HepG2 (cell line): ENCODE measurements around the gene PCBP1. TPM values are rescaled to one million over a fixed set of nuclear protein-coding genes. Genes with fewer than 3 reads are reported as not detected.

Source experiments
- ATAC-seq: fragments of 200-7000 bp; cut with Tn5 transposase; 3 replicates; pipeline ENCODE4 v1.9.1; 2020; ENCODE audit warnings: mild to moderate bottlenecking, moderate library complexity
- BruUV-seq: library from RNA; stranded (reverse); fragments of 400-500 nt; replicated peaks from 2 replicates; lab custom pipeline; 2021; lab: Mats Ljungman, UMichigan
- CTCF ChIA-PET: fragments of 300-600 bp; formaldehyde crosslinking; extraction: SDS; loops from one replicate; lab custom pipeline; 2021; ENCODE audit warnings: low total read pairs, inconsistent platforms, low intra/inter-chr PET ratio; lab: Yijun Ruan, JAX
- POLR2A ChIA-PET: fragments of 350-600 bp; sonication (Branson Sonifier 250); formaldehyde crosslinking; loops from one replicate; lab custom pipeline; 2020; ENCODE audit warnings: antibody characterized with exemption, inconsistent platforms; lab: Yijun Ruan, JAX
- DNase-seq: peaks from one replicate; pipeline ENCODE4 v3.0.0-alpha.2; 2015; ENCODE audit warnings: low spot score
- FAIRE-seq: peaks from 3 replicates; lab custom pipeline; 2011; peaks lifted over from hg19 to GRCh38; lab: Jason Lieb, UNC
- H2AFZ ChIP-seq: one replicate; pipeline ENCODE4 v1.6.1; 2011; ENCODE audit warnings: low read length, inconsistent platforms
- H3K27ac ChIP-seq: fragments of 300-600 bp; 3 replicates; pipeline ENCODE4 v1.8.0; 2011; ENCODE audit warnings: mixed run types, mild to moderate bottlenecking, mixed read lengths, low read length, inconsistent platforms; ENCODE audit not compliant: insufficient read depth; ENCODE audit errors: extremely low read length
- H3K27me3 ChIP-seq, 2 experiments: fragments of 200-600 bp in 1 of 2; 2 replicates in 1 of 2; 3 replicates in 1 of 2; pipeline versions ENCODE4 v1.6.0 to v1.8.0; 2011; ENCODE audit warnings: low read length in 2 of 2, mild to moderate bottlenecking in 2 of 2, moderate library complexity in 2 of 2, inconsistent platforms in 1 of 2; ENCODE audit not compliant: insufficient read depth in 2 of 2, control insufficient read depth in 1 of 2
- H3K36me3 ChIP-seq, 2 experiments: fragments of 200-600 bp in 1 of 2; replicated peaks in 1 of 2; 2 replicates in 1 of 2; 3 replicates in 1 of 2; pipeline versions ENCODE4 v1.5.1 to v1.8.0; 2011; ENCODE audit warnings: low read length in 2 of 2, inconsistent platforms in 1 of 2; ENCODE audit not compliant: insufficient read depth in 2 of 2, control insufficient read depth in 1 of 2
- H3K4me1 ChIP-seq: 2 replicates; pipeline ENCODE4 v1.5.1; 2012; ENCODE audit warnings: low read length, inconsistent platforms; ENCODE audit not compliant: insufficient read depth
- H3K4me2 ChIP-seq: 2 replicates; pipeline ENCODE4 v1.6.0; 2011; ENCODE audit warnings: low read depth, low read length, inconsistent platforms
- H3K4me3 ChIP-seq, 3 experiments: fragments of 200-600 bp in 1 of 3; sonication (generic), shearing (Covaris generic) in 1 of 3; replicated peaks in 1 of 3; 2 replicates each; pipeline ENCODE4 v1.5.1; 2011 to 2016; ENCODE audit warnings: low read length in 3 of 3, inconsistent platforms in 2 of 3, low read depth in 2 of 3, mild to moderate bottlenecking in 2 of 3, control low read depth in 1 of 3, mixed read lengths in 1 of 3; ENCODE audit not compliant: insufficient read depth in 1 of 3
- H3K79me2 ChIP-seq: one replicate; pipeline ENCODE4 v1.6.1; 2011; ENCODE audit warnings: low read length, inconsistent platforms; ENCODE audit not compliant: insufficient read depth
- H3K9ac ChIP-seq: 2 replicates; pipeline ENCODE4 v1.6.0; 2011; ENCODE audit warnings: mild to moderate bottlenecking, low read depth, low read length, inconsistent platforms; ENCODE audit not compliant: insufficient read depth
- H3K9me3 ChIP-seq: 2 replicates; pipeline ENCODE4 v1.5.1; 2012; ENCODE audit warnings: mild to moderate bottlenecking, low read length
- H4K20me1 ChIP-seq: 2 replicates; pipeline ENCODE4 v1.6.0; 2011; ENCODE audit warnings: inconsistent platforms, mild to moderate bottlenecking, low read length, moderate library complexity; ENCODE audit not compliant: insufficient read depth
- GATAD1 ChIP-seq: IDR thresholded peaks from 2 replicates; pipeline ENCODE4 v1.6.1; 2016; ENCODE audit warnings: missing genetic modification reagents, missing compliant biosample characterization
- HNRNPK ChIP-seq: fragments of 200-400 bp; formaldehyde crosslinking; IDR thresholded peaks from 2 replicates; pipeline ENCODE4 v1.6.1; 2018; ENCODE audit warnings: low read length, low read depth, moderate library complexity, mild to moderate bottlenecking; ENCODE audit not compliant: poor library complexity, severe bottlenecking
- HOXA3 ChIP-seq: sonication (generic); formaldehyde crosslinking; IDR thresholded peaks from 2 replicates; pipeline ENCODE4 v1.5.0; 2020; ENCODE audit warnings: missing genetic modification reagents
- ISX ChIP-seq: sonication (generic); formaldehyde crosslinking; conservative IDR thresholded peaks from 2 replicates; pipeline ENCODE4 v1.5.0; 2020; ENCODE audit warnings: missing genetic modification reagents
- MED8 ChIP-seq: sonication (generic); formaldehyde crosslinking; IDR thresholded peaks from 2 replicates; pipeline ENCODE4 v1.8.1; 2023; ENCODE audit warnings: mild to moderate bottlenecking, missing genetic modification reagents; ENCODE audit not compliant: insufficient replicate concordance
- RELA ChIP-seq: sonication (generic); formaldehyde crosslinking; IDR thresholded peaks from 2 replicates; pipeline ENCODE4 v1.4.0; 2020; ENCODE audit warnings: missing genetic modification reagents
- RXRB ChIP-seq: IDR thresholded peaks from 2 replicates; pipeline ENCODE4 v1.6.1; 2016; ENCODE audit warnings: borderline replicate concordance, missing genetic modification reagents, missing compliant biosample characterization
- SATB2 ChIP-seq: sonication (generic); formaldehyde crosslinking; IDR thresholded peaks from 2 replicates; pipeline ENCODE4 v1.5.0; 2020; ENCODE audit warnings: missing genetic modification reagents
- SYNCRIP ChIP-seq: fragments of 200-400 bp; formaldehyde crosslinking; IDR thresholded peaks from 2 replicates; pipeline ENCODE4 v1.6.1; 2018; ENCODE audit warnings: mild to moderate bottlenecking, low read depth, low read length; ENCODE audit not compliant: insufficient read depth
- TRAFD1 ChIP-seq: sonication (generic); formaldehyde crosslinking; IDR thresholded peaks from 2 replicates; pipeline ENCODE4 v1.5.1; 2020; ENCODE audit warnings: missing genetic modification reagents, mild to moderate bottlenecking, borderline replicate concordance
- ZFP41 ChIP-seq: sonication (generic); formaldehyde crosslinking; IDR thresholded peaks from 2 replicates; pipeline ENCODE4 v1.4.0; 2020; ENCODE audit warnings: mild to moderate bottlenecking, missing genetic modification reagents, borderline replicate concordance
- ZNF263 ChIP-seq: sonication (generic); formaldehyde crosslinking; IDR thresholded peaks from 2 replicates; pipeline ENCODE4 v1.4.0; 2020; ENCODE audit warnings: missing genetic modification reagents
- ZNF331 ChIP-seq: sonication (generic); formaldehyde crosslinking; IDR thresholded peaks from 2 replicates; pipeline ENCODE4 v1.4.0; 2020; ENCODE audit warnings: missing genetic modification reagents
- ZNF441 ChIP-seq: sonication (generic); formaldehyde crosslinking; IDR thresholded peaks from 2 replicates; pipeline ENCODE4 v1.7.0; 2021; ENCODE audit warnings: missing genetic modification reagents, borderline replicate concordance
- ZNF770 ChIP-seq: sonication (generic); formaldehyde crosslinking; IDR thresholded peaks from 2 replicates; pipeline ENCODE4 v1.5.0; 2020; ENCODE audit warnings: mild to moderate bottlenecking, missing genetic modification reagents
- WGBS: methylation state at CpG from one replicate; pipeline ENCODE4 v1.1.6; 2017; ENCODE audit warnings: low lambda C conversion rate; 5-methylcytosine and 5-hydroxymethylcytosine counted together
- in situ Hi-C: cut with HindIII; loops from 2 replicates; pipeline ENCODE4 v1.10.0; 2017; ENCODE audit warnings: low pct_unique_long_range_greater_than_20kb; ENCODE audit not compliant: extremely low pct_ligation_motif_present
- intact Hi-C: fragments of 100-400 bp; cut with micrococcal nuclease; formaldehyde crosslinking; loops from one replicate; pipeline ENCODE4 v1.10.0; 2022; ENCODE audit not compliant: unreplicated experiment
- polyA plus RNA-seq, 8 experiments: library from polyadenylated mRNA; depleted of rRNA in 3 of 8; stranded (reverse) in 7 of 8; unstranded in 1 of 8; fragments of >200 nt; fragmentation: Illumina TruSeq in 4 of 8; extraction: Trizol in 4 of 8; gene quantifications; 2 replicates each; pipeline versions ENCODE4 v1.2.1 to v1.2.3, GENCODE V29; 2011 to 2016; ENCODE audit warnings: low read depth in 4 of 8, missing spikeins in 1 of 8, mixed read lengths in 1 of 8; ENCODE audit not compliant: insufficient read depth in 1 of 8
- total RNA-seq, 5 experiments: library from RNA; depleted of rRNA; stranded (reverse); fragments of >200 nt; fragmentation: Illumina TruSeq; extraction: Trizol; gene quantifications; 2 replicates each; pipeline ENCODE4 v1.2.3, GENCODE V29; 2016; ENCODE audit warnings: low read depth in 1 of 5
- TF ChIP-seq, protein P1 (sequence below): sonication (generic); formaldehyde crosslinking; IDR thresholded peaks from 2 replicates; pipeline ENCODE4 v1.4.0; 2020; ENCODE audit warnings: missing genetic modification reagents

Gene PCBP1
- total and polyA plus RNA-seq, 2 of the 13 experiments (the other 11 are each of a cell fraction or from before 2014, with no cell fraction given), result 32.0 to 137 TPM

GRCh38 chr2:70094171-70094977 lies 7.1 kb downstream of the PCBP1 start (continued):
- TF ChIP-seq ZNF770 (CRISPR knock-in tag), result no peak
- no peak for TF ChIP-seq MED8 (CRISPR knock-in tag)

GRCh38 chr2:70094978-70095719 lies 7.9 kb downstream of the PCBP1 start:
- intact Hi-C loops (loop anchor here (2.0 kb wide), 1 partner anchor 14 kb away; no protein-coding TSS in a partner anchor), in situ Hi-C loops (no loop called here)
- Histone ChIP-seq H3K9me3 (no peaks in the 10 kb centered on the region), H3K4me2 (peak overlapping the region; percentile 93), H3K27ac (peak overlapping the region; percentile 73), H3K79me2 (no peaks in the 10 kb centered on the region), H2AFZ (peak overlapping the region; percentile 11), H3K9ac (peak overlapping the region; percentile 72), H3K36me3 (no peaks in the 10 kb centered on the region), H3K27me3 (no peaks in the 10 kb centered on the region), H4K20me1 (no peaks in the 10 kb centered on the region), H3K4me3 (peak overlapping the region; percentile 36 to 67 (median 50)), H3K4me1 (peaks cover 46% of the 10 kb centered on the region)
- TSS peak; percentile 97 for BruUV-seq
- peak; percentile 73 for ATAC-seq
- FAIRE-seq, result peak; percentile 48
- CTCF ChIA-PET, result no interaction called here
- peak; percentile 87 for DNase-seq
- POLR2A ChIA-PET, result interaction anchor here (0.5 to 14.6 kb wide), 15 partner anchors 10 to 198 kb away, joined by 3 to 423 read pairs (median 10); partner anchors contain the start of genes C2orf42, MXD1, PCYOX1 and SNRPG
- WGBS, result 5% methylated on average over 5 of the region's 5 CpGs
- TF ChIP-seq, protein P1, sequence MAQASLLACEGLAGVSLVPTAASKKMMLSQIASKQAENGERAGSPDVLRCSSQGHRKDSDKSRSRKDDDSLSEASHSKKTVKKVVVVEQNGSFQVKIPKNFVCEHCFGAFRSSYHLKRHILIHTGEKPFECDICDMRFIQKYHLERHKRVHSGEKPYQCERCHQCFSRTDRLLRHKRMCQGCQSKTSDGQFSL, result no peak
- peak; percentile 81 for TF ChIP-seq ZNF441 (CRISPR knock-in tag)
- no peak for TF ChIP-seq RELA (CRISPR knock-in tag)
- no peak for TF ChIP-seq SYNCRIP
- TF ChIP-seq TRAFD1 (CRISPR knock-in tag), result no peak
- TF ChIP-seq GATAD1 (CRISPR knock-in tag), result no peak
- peak; percentile 89 for TF ChIP-seq RXRB
- TF ChIP-seq ZNF263 (CRISPR knock-in tag), result peak; percentile 85
- no peak for TF ChIP-seq HNRNPK
- TF ChIP-seq HOXA3 (CRISPR knock-in tag), result peak; percentile 24; the same call in 1 of the 2 replicates
- no peak for TF ChIP-seq ZFP41 (CRISPR knock-in tag)
- TF ChIP-seq ZNF331 (CRISPR knock-in tag), result peak; percentile 60; the same call in 1 of the 2 replicates
- no peak for TF ChIP-seq ISX (CRISPR knock-in tag)
- TF ChIP-seq SATB2 (CRISPR knock-in tag), result no peak
